Activated CD4-positive, alpha-beta T cell treated with anti-CD3 and anti-CD28 coated beads, Interleukin-2, Interleukin-6, amounts not matched to agents 100 ng/mL and 50 ng/mL, durations not matched to agents 16 hours and 8 hours (primary cell): Measurements from ENCODE around the gene DCC.
"Not testable (repeated sequence)": the region's sequence is repeated elsewhere in the genome, so short reads cannot be mapped to it uniquely, and the experiment has no call there.

Source experiments
- DNase-seq: peaks from one replicate; pipeline ENCODE4 v3.0.0-alpha.2; 2020

Gene DCC

GRCh38 chr18:53443831-53444230 is 1103.8 kb downstream of the DCC start:
- DNase-seq, result no peak

- DNase-seq, result no peak
These were observed 1111.9 kb downstream of the DCC start for GRCh38 chr18:53451902-53452301.

GRCh38 chr18:53457068-53457467 is 1117.1 kb downstream of the DCC start:
- no peak for DNase-seq

- DNase-seq, result no peak
These were observed 1118.3 kb downstream of the DCC start for GRCh38 chr18:53458268-53458667.

GRCh38 chr18:53458944-53459580 is 1119.1 kb downstream of the DCC start:
- DNase-seq, result no peak

- DNase-seq, result no peak
These were observed 1127.8 kb downstream of the DCC start for GRCh38 chr18:53467756-53468155.

- not testable (repeated sequence) for DNase-seq
These were observed 1128.2 kb downstream of the DCC start for GRCh38 chr18:53468173-53468572.

- no peak for DNase-seq
These were observed 1132.5 kb downstream of the DCC start for GRCh38 chr18:53472546-53472945.

- DNase-seq, result no peak
These were observed 1138.2 kb downstream of the DCC start for GRCh38 chr18:53478155-53478554.

- DNase-seq, result no peak
These were observed 1146.3 kb downstream of the DCC start for GRCh38 chr18:53486296-53486695.

GRCh38 chr18:53489266-53489665 is 1149.3 kb downstream of the DCC start:
- no peak for DNase-seq

- no peak for DNase-seq
These were observed 1150.0 kb downstream of the DCC start for GRCh38 chr18:53490019-53490418.

GRCh38 chr18:53496028-53496427 is 1156.0 kb downstream of the DCC start:
- no peak for DNase-seq

GRCh38 chr18:53503914-53504441 is 1164.0 kb downstream of the DCC start:
- DNase-seq, result no peak

- DNase-seq, result no peak
These were observed 1168.5 kb downstream of the DCC start for GRCh38 chr18:53508529-53508928.

GRCh38 chr18:53509886-53510285 is 1169.9 kb downstream of the DCC start:
- DNase-seq, result no peak

- DNase-seq, result not testable (repeated sequence)
These were observed 1171.7 kb downstream of the DCC start for GRCh38 chr18:53511725-53512124.

GRCh38 chr18:53521068-53521467 is 1181.1 kb downstream of the DCC start:
- DNase-seq, result no peak

GRCh38 chr18:53526101-53526870 is 1186.3 kb downstream of the DCC start:
- DNase-seq, result no peak

GRCh38 chr18:53527365-53527764 is 1187.4 kb downstream of the DCC start:
- DNase-seq, result no peak

GRCh38 chr18:53531187-53531586 is 1191.2 kb downstream of the DCC start:
- DNase-seq, result no peak

GRCh38 chr18:53531896-53532295 is 1191.9 kb downstream of the DCC start:
- no peak for DNase-seq

GRCh38 chr18:53534203-53534602 is 1194.2 kb downstream of the DCC start:
- no peak for DNase-seq

GRCh38 chr18:53534695-53535094 is 1194.7 kb downstream of the DCC start:
- DNase-seq, result no peak
